ENCODE measurements around the gene SLX1A.
"Not testable (repeated sequence)": the region's sequence is repeated elsewhere in the genome, so short reads cannot be mapped to it uniquely, and the experiment has no call there.

- not testable (repeated sequence) for TF ChIP-seq CTCF (IDR thresholded peaks at IDR 0.05 in 2 of 3, conservative IDR thresholded peaks at IDR 0.05 in 1 of 3; ENCODE audit: control insufficient read depth in 2 of 3, extremely low read depth in 1 of 3, insufficient read depth in 1 of 3, low read depth in 3 of 3, low read length in 3 of 3); NFYB (IDR thresholded peaks at IDR 0.05; ENCODE audit: insufficient read depth, low read depth, low read length); HDGF (IDR thresholded peaks at IDR 0.05); YBX1 (IDR thresholded peaks at IDR 0.05); POLR2AphosphoS5 (IDR thresholded peaks at IDR 0.05; ENCODE audit: low read length); MYC (IDR thresholded peaks at IDR 0.05; ENCODE audit: insufficient read depth, insufficient read length, insufficient replicate concordance, low read length, severe bottlenecking); CEBPB (IDR thresholded peaks at IDR 0.05; ENCODE audit: borderline replicate concordance in 1 of 2, low read depth in 2 of 2, low read length in 2 of 2); NFXL1 (IDR thresholded peaks at IDR 0.05; ENCODE audit: borderline replicate concordance); PBX3 (IDR thresholded peaks at IDR 0.05; ENCODE audit: insufficient replicate concordance, low read depth, low read length); TARDBP (IDR thresholded peaks at IDR 0.05; ENCODE audit: borderline replicate concordance); E2F4 (IDR thresholded peaks at IDR 0.05; ENCODE audit: low read depth, low read length); POLR2A (IDR thresholded peaks at IDR 0.05; ENCODE audit: low read depth, low read length); ZBTB33 (IDR thresholded peaks at IDR 0.05)
Observed at GRCh38 chr16:30205541-30206236, 12.0 kb downstream of the SLX1A start.

Data from GM12878 (cell line).